BE2C (cell line): ENCODE results near the gene RMI2.

ENCODE experiments used
- DNase-seq: peaks from one replicate; pipeline ENCODE4 v3.0.0-alpha.2; 2020
- H3K27me3 ChIP-seq: fragments of 250-450 bp; sonication (Bioruptor Pico); 2 replicates; pipeline ENCODE4 v1.5.1; 2020; ENCODE audit warnings: mild to moderate bottlenecking
- H3K36me3 ChIP-seq: fragments of 250-450 bp; sonication (Bioruptor Pico); 2 replicates; pipeline ENCODE4 v1.5.1; 2020; ENCODE audit warnings: mild to moderate bottlenecking
- H3K4me1 ChIP-seq: fragments of 250-450 bp; sonication (Bioruptor Pico); 2 replicates; pipeline ENCODE4 v1.5.1; 2020
- H3K4me3 ChIP-seq: 2 replicates; pipeline ENCODE4 v1.5.1; 2011; ENCODE audit warnings: low read depth, low read length
- H3K9me3 ChIP-seq: fragments of 250-450 bp; sonication (Bioruptor Pico); 2 replicates; pipeline ENCODE4 v1.5.1; 2020
- TF ChIP-seq, protein P1 (sequence below): IDR thresholded peaks from 2 replicates; pipeline ENCODE4 v1.5.1; 2012; ENCODE audit warnings: mild to moderate bottlenecking, low read depth, low read length

RMI2 gene

DNA sequence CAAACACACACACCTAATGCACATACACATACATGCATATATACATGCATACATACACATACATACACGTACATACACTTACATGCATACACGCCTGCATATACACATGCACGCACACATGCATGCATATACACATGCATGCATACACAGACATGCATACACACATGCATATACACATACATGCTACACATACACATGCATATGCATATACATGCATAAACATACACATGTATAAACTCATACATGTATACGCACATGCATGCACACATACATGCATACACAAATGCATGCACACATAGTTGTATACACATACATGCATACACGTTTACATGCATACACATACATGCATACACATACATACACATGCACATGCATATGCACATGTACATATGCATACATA lies 23.6 kb upstream of the RMI2 start:
- no peaks in the 10 kb centered on the region for H3K9me3 ChIP-seq
- no peaks in the 10 kb centered on the region for H3K27me3 ChIP-seq
- TF ChIP-seq, protein P1, sequence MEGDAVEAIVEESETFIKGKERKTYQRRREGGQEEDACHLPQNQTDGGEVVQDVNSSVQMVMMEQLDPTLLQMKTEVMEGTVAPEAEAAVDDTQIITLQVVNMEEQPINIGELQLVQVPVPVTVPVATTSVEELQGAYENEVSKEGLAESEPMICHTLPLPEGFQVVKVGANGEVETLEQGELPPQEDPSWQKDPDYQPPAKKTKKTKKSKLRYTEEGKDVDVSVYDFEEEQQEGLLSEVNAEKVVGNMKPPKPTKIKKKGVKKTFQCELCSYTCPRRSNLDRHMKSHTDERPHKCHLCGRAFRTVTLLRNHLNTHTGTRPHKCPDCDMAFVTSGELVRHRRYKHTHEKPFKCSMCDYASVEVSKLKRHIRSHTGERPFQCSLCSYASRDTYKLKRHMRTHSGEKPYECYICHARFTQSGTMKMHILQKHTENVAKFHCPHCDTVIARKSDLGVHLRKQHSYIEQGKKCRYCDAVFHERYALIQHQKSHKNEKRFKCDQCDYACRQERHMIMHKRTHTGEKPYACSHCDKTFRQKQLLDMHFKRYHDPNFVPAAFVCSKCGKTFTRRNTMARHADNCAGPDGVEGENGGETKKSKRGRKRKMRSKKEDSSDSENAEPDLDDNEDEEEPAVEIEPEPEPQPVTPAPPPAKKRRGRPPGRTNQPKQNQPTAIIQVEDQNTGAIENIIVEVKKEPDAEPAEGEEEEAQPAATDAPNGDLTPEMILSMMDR: no peak
- no peaks in the 10 kb centered on the region for H3K4me1 ChIP-seq
- no peaks in the 10 kb centered on the region for H3K36me3 ChIP-seq
- no peak for DNase-seq
- H3K4me3 ChIP-seq: no peak overlapping the region

DNA sequence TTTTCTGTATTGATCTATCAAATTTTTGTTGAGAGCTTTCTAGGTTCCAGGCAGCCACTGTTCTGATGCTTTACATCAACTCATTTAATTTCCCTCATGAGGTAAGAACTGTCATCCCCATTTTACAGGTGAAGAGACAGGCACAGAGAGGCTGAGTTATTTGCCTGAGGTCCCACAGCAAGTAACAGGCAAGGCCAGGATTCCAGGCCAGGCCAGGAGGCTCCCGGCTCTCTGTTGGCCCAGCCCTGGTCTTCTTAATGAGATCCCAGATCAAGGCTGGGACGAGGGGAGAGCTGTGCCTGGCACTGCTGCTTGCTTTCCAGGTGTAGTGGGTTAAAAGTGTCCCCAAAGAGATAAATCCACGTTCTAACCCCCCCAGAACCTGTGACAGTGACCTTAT lies 22.4 kb upstream of the RMI2 start:
- Histone ChIP-seq H3K27me3 (no peaks in the 10 kb centered on the region), H3K4me3 (no peak overlapping the region), H3K9me3 (no peaks in the 10 kb centered on the region), H3K36me3 (no peaks in the 10 kb centered on the region), H3K4me1 (no peaks in the 10 kb centered on the region)
- TF ChIP-seq, protein P1: no peak
- no peak for DNase-seq

DNA sequence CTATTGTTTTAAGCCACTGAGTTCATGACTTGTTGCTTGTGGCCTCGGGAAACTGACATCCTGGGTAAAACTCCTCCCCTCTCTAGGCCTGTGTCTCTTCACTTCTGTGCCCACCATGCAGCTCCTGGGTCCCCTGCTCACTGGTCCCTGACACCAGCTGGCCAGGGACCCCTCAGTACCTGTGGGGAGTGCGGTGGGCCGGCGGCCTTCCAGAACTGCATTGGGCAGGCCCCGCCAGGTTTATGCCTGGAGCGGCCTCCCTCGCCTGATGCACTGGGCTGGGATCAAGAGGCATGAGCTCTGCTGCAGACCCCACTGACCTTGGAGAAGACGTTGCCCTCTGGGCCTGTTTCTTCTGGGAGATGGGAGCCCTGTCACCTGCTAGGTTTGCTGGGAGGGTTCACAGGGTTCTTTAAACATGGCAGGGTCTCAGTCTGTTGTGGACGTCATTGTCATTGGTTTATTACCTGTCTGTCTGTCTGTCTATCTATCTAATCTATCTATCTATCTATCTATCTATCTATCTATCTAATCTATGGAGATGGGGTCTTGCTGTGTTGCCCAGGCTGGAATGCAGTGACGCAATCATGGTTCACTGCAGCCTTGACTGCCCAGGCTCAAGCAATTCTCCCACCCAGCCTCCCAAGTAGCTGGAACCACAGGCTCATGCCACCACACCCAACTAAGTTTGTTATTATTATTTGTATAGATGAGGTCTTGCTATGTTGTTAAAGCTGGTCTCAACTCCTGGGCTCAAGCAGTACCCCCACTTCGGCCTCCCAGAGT lies 21.5 kb upstream of the RMI2 start:
- no peaks in the 10 kb centered on the region for H3K4me1 ChIP-seq
- H3K4me3 ChIP-seq: no peak overlapping the region
- TF ChIP-seq, protein P1: no peak
- no peaks in the 10 kb centered on the region for H3K36me3 ChIP-seq
- no peaks in the 10 kb centered on the region for H3K9me3 ChIP-seq
- no peak for DNase-seq
- no peaks in the 10 kb centered on the region for H3K27me3 ChIP-seq

DNA sequence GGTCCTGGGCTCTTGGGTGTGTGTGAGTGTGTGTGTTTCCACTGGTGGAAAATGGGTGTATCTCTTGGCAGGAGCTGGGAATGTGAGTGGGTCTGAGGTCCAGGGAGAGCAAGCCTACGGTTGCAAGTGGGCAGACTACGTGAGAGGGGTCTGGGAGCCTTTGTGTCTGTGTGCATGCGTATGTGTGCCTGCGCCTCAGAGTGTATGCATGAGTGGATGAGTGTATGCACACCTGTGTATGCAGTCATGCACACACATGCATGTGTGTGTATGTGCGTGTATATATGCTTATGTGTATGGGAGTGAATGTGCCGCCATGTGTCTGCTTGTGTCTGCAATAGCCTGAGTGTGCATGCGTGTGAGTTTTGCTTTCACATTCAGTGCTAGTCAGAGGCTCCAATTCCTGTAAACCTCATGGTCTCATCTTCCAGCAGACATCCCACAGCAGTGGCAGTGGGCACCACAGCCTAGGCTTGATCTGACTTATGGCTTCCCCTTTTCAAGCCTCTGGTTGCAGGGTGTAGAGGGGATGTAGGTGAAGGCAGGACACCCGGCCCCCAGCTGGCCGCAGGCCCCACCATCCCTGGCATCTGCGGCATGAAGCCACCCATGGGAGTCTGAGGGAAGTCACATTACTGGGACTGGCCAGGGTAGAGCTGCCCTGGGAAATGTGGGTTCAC lies 19.7 kb upstream of the RMI2 start:
- Histone ChIP-seq H3K36me3 (no peaks in the 10 kb centered on the region), H3K4me1 (no peaks in the 10 kb centered on the region; the same call in 1 of the 2 replicates), H3K27me3 (no peaks in the 10 kb centered on the region), H3K9me3 (no peaks in the 10 kb centered on the region), H3K4me3 (no peak overlapping the region)
- TF ChIP-seq, protein P1: no peak
- no peak for DNase-seq

DNA sequence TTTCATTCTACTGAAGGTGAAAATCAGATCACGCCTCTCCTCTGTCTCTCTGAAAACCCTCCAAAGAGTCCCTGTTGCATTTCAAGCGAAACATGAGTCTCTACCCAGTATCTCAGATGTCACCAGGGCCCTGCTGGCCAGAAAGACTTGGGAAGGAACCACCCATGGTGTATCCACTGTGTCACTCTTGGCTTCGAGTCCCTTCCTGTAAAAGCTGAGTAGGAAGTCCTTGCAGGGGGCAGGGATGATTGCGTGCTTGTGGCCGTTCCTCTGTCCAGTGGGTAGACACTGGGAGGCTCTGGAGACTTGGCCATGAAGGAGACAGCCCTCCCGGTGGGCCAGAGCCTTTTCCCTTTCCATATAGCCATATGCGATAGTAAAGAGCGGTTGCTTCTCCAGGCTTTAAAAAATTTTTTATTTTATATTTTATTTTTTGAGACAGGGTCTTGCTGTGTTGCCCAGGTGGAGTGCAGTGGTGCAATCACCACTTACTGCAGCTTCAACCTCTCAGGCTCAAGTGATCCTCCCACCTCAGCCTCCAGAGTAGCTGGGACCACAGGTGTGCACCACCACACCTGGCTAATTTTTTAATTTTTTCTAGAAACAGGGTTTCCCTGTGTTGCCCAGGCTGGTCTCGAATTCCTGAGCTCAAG lies 19.0 kb upstream of the RMI2 start:
- TF ChIP-seq, protein P1: no peak
- H3K4me1 ChIP-seq: no peaks in the 10 kb centered on the region; the same call in 1 of the 2 replicates
- no peaks in the 10 kb centered on the region for H3K36me3 ChIP-seq
- H3K4me3 ChIP-seq: no peak overlapping the region
- H3K27me3 ChIP-seq: no peaks in the 10 kb centered on the region
- no peak for DNase-seq
- H3K9me3 ChIP-seq: no peaks in the 10 kb centered on the region
